HAP-1 (cell line): Measurements from ENCODE around the gene TRMT13.

Source experiments
- DNase-seq, 2 experiments: peaks; one replicate each; pipeline ENCODE4 v3.0.0-alpha.2; 2016 to 2020; ENCODE audit warnings: low spot score in 2 of 2
- H3K27me3 ChIP-seq: fragments of 250-450 bp; sonication (Bioruptor Pico); 2 replicates; pipeline ENCODE4 v1.5.1; 2020; ENCODE audit warnings: low read depth, mild to moderate bottlenecking, moderate library complexity
- H3K36me3 ChIP-seq: fragments of 250-450 bp; sonication (Bioruptor Pico); replicated peaks from 2 replicates; pipeline ENCODE4 v1.5.1; 2020; ENCODE audit warnings: mild to moderate bottlenecking
- H3K4me1 ChIP-seq: fragments of 250-450 bp; sonication (Bioruptor Pico); 2 replicates; pipeline ENCODE4 v1.5.1; 2020; ENCODE audit warnings: mild to moderate bottlenecking
- H3K4me3 ChIP-seq: fragments of 250-450 bp; sonication (Bioruptor Pico); 2 replicates; pipeline ENCODE4 v1.5.1; 2020; ENCODE audit warnings: mild to moderate bottlenecking, moderate library complexity
- H3K9me3 ChIP-seq: fragments of 250-450 bp; sonication (Bioruptor Pico); 2 replicates; pipeline ENCODE4 v1.5.1; 2020; ENCODE audit warnings: mild to moderate bottlenecking, moderate library complexity
- in situ Hi-C: fragments of 300-500 bp; cut with MboI; formaldehyde crosslinking; loops from 3 replicates; pipeline ENCODE4 v1.14.3; 2020; ENCODE audit warnings: low sequenced_read_pairs, inconsistent platforms, mixed read lengths

Gene TRMT13

GRCh38 chr1:100132566-100133477 lies at the start of gene TRMT13, which contains the start of gene SASS6:
Gene TRMT13 (plus strand): TSS chr1:100133163. CDS start chr1:100133169, 6 bp downstream.
Gene SASS6 (minus strand): TSS chr1:100132930. CDS start chr1:100132814, 116 bp downstream.
- Histone ChIP-seq H3K9me3 (no peaks in the 10 kb centered on the region), H3K27me3 (no peaks in the 10 kb centered on the region), H3K4me3 (peak within 1 kb of the TSS; percentile 76), H3K4me1 (peaks cover 12% of the 10 kb centered on the region), H3K36me3 (peaks cover 15% of the 10 kb centered on the region)
- in situ Hi-C loops: no loop called here
- peak; percentile 97 to 98 for DNase-seq

GRCh38 chr1:100087396-100087795 lies 45.6 kb upstream of the TRMT13 start:
- peaks cover 10% of the 10 kb centered on the region for H3K4me1 ChIP-seq
- no peak overlapping the region for H3K4me3 ChIP-seq
- no peak for DNase-seq
- H3K27me3 ChIP-seq: no peaks in the 10 kb centered on the region
- no peaks in the 10 kb centered on the region for H3K9me3 ChIP-seq
- peaks cover 28% of the 10 kb centered on the region for H3K36me3 ChIP-seq
- in situ Hi-C loops: no loop called here

- Histone ChIP-seq H3K27me3 (no peaks in the 10 kb centered on the region), H3K4me3 (no peak overlapping the region), H3K9me3 (no peaks in the 10 kb centered on the region), H3K36me3 (peaks cover 24% of the 10 kb centered on the region), H3K4me1 (peaks cover 10% of the 10 kb centered on the region)
- DNase-seq: no peak
- in situ Hi-C loops: no loop called here
Measured at GRCh38 chr1:100089082-100089481, 43.9 kb upstream of the TRMT13 start.

- Histone ChIP-seq H3K4me1 (peaks cover 10% of the 10 kb centered on the region), H3K36me3 (peaks cover 18% of the 10 kb centered on the region), H3K4me3 (no peak overlapping the region), H3K27me3 (no peaks in the 10 kb centered on the region), H3K9me3 (no peaks in the 10 kb centered on the region)
- no peak for DNase-seq
- in situ Hi-C loops: no loop called here
Measured at GRCh38 chr1:100090471-100090870, 42.5 kb upstream of the TRMT13 start.

- Histone ChIP-seq H3K4me1 (no peaks in the 10 kb centered on the region), H3K36me3 (peaks cover 53% of the 10 kb centered on the region)
- no peak for DNase-seq
Measured at GRCh38 chr1:100100202-100100601, 32.8 kb upstream of the TRMT13 start.

GRCh38 chr1:100101564-100101963 lies 31.4 kb upstream of the TRMT13 start:
- no peak for DNase-seq
- Histone ChIP-seq H3K36me3 (peaks cover 52% of the 10 kb centered on the region), H3K4me1 (no peaks in the 10 kb centered on the region), H3K4me3 (no peak overlapping the region), H3K27me3 (no peaks in the 10 kb centered on the region), H3K9me3 (no peaks in the 10 kb centered on the region)
- in situ Hi-C loops: no loop called here

More at GRCh38 chr1:100100202-100100601, 32.8 kb upstream of the TRMT13 start:
- no peaks in the 10 kb centered on the region for H3K9me3 ChIP-seq
- H3K27me3 ChIP-seq: no peaks in the 10 kb centered on the region
- in situ Hi-C loops: no loop called here
- H3K4me3 ChIP-seq: no peak overlapping the region

- in situ Hi-C loops: no loop called here
- no peak for DNase-seq
- no peaks in the 10 kb centered on the region for H3K4me1 ChIP-seq
- peaks cover 32% of the 10 kb centered on the region for H3K36me3 ChIP-seq
- no peaks in the 10 kb centered on the region for H3K9me3 ChIP-seq
- no peaks in the 10 kb centered on the region for H3K27me3 ChIP-seq
- H3K4me3 ChIP-seq: no peak overlapping the region
Measured at GRCh38 chr1:100107696-100108095, 25.3 kb upstream of the TRMT13 start.

GRCh38 chr1:100109554-100110066 lies 23.4 kb upstream of the TRMT13 start:
- no peak for DNase-seq
- H3K36me3 ChIP-seq: peaks cover 15% of the 10 kb centered on the region
- no peak overlapping the region for H3K4me3 ChIP-seq
- in situ Hi-C loops: no loop called here
- no peaks in the 10 kb centered on the region for H3K4me1 ChIP-seq
- no peaks in the 10 kb centered on the region for H3K9me3 ChIP-seq
- H3K27me3 ChIP-seq: no peaks in the 10 kb centered on the region

- H3K36me3 ChIP-seq: peaks cover 30% of the 10 kb centered on the region
- in situ Hi-C loops: no loop called here
Measured at GRCh38 chr1:100115524-100115923, 17.4 kb upstream of the TRMT13 start.

GRCh38 chr1:100122177-100122576 lies 10.8 kb upstream of the TRMT13 start:
- in situ Hi-C loops: no loop called here
- Histone ChIP-seq H3K4me1 (no peaks in the 10 kb centered on the region), H3K27me3 (no peaks in the 10 kb centered on the region), H3K4me3 (no peak overlapping the region), H3K36me3 (peaks cover 38% of the 10 kb centered on the region), H3K9me3 (no peaks in the 10 kb centered on the region)
- DNase-seq: no peak

More at GRCh38 chr1:100115524-100115923, 17.4 kb upstream of the TRMT13 start:
- Histone ChIP-seq H3K4me3 (no peak overlapping the region), H3K9me3 (no peaks in the 10 kb centered on the region), H3K27me3 (no peaks in the 10 kb centered on the region), H3K4me1 (no peaks in the 10 kb centered on the region)
- DNase-seq: no peak

GRCh38 chr1:100127226-100127625 lies 5.7 kb upstream of the TRMT13 start:
- Histone ChIP-seq H3K27me3 (no peaks in the 10 kb centered on the region), H3K4me3 (no peak overlapping the region), H3K36me3 (peaks cover 17% of the 10 kb centered on the region), H3K9me3 (no peaks in the 10 kb centered on the region), H3K4me1 (peaks cover 4% of the 10 kb centered on the region; the same call in 1 of the 2 replicates)
- in situ Hi-C loops: no loop called here
- DNase-seq: no peak

GRCh38 chr1:100130552-100131077 lies 2.3 kb upstream of the TRMT13 start:
- H3K9me3 ChIP-seq: no peaks in the 10 kb centered on the region
- no peak for DNase-seq
- in situ Hi-C loops: no loop called here
- H3K36me3 ChIP-seq: peaks cover 12% of the 10 kb centered on the region
- H3K4me1 ChIP-seq: peaks cover 12% of the 10 kb centered on the region
- H3K27me3 ChIP-seq: no peaks in the 10 kb centered on the region
- H3K4me3 ChIP-seq: no peak overlapping the region

GRCh38 chr1:100131623-100132022 lies 1.3 kb upstream of the TRMT13 start:
- in situ Hi-C loops: no loop called here
- Histone ChIP-seq H3K9me3 (no peaks in the 10 kb centered on the region), H3K36me3 (peaks cover 6% of the 10 kb centered on the region), H3K4me3 (peak overlapping the region; percentile 76), H3K27me3 (no peaks in the 10 kb centered on the region), H3K4me1 (peaks cover 12% of the 10 kb centered on the region)
- no peak for DNase-seq

GRCh38 chr1:100134872-100135271 lies 1.9 kb downstream of the TRMT13 start:
- in situ Hi-C loops: no loop called here
- no peak overlapping the region for H3K4me3 ChIP-seq
- DNase-seq: no peak
- peaks cover 27% of the 10 kb centered on the region for H3K36me3 ChIP-seq
- H3K27me3 ChIP-seq: no peaks in the 10 kb centered on the region
- H3K9me3 ChIP-seq: no peaks in the 10 kb centered on the region
- H3K4me1 ChIP-seq: peaks cover 12% of the 10 kb centered on the region
